Measurements from ENCODE around the gene ELK4.

DNA sequence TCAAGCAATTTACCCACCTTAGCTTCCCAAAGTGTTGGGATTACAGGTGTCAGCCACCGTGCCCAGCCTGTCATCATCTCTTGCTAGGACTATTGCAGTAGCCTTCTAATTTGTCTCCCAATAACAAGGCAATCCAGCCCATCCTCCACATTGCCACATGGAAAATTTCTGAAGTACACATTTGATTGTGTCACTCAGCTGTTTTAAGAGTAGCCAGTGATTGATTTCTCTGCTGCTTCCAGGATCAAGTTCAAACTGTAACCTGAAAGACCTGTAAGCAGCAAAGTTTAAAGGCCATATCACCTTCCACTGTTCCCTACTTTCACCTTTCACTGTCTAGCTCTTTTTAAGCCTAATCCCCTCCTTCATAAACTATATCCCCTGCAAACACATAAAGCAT is 7.8 kb upstream of the ELK4 start:
- TF ChIP-seq POLR2A (IDR thresholded peaks at IDR 0.05; ENCODE audit: low read length) (no peak), CEBPB (IDR thresholded peaks at IDR 0.05) (no peak), RFX5 (IDR thresholded peaks at IDR 0.05) (no peak), POLR2AphosphoS2 (conservative IDR thresholded peaks at IDR 0.05; ENCODE audit: low read length) (no peak), CBX2 (IDR thresholded peaks at IDR 0.05; ENCODE audit: borderline replicate concordance, low read depth) (no peak), ZSCAN20 (CRISPR knock-in tag; IDR thresholded peaks at IDR 0.05) (no peak), RCOR1 (IDR thresholded peaks at IDR 0.05; ENCODE audit: low read depth, low read length) (no peak), PHF8 (IDR thresholded peaks at IDR 0.05; ENCODE audit: borderline replicate concordance, low read depth) (no peak), FOSB (CRISPR knock-in tag; IDR thresholded peaks at IDR 0.05) (no peak)
- TF ChIP-seq, protein P1, sequence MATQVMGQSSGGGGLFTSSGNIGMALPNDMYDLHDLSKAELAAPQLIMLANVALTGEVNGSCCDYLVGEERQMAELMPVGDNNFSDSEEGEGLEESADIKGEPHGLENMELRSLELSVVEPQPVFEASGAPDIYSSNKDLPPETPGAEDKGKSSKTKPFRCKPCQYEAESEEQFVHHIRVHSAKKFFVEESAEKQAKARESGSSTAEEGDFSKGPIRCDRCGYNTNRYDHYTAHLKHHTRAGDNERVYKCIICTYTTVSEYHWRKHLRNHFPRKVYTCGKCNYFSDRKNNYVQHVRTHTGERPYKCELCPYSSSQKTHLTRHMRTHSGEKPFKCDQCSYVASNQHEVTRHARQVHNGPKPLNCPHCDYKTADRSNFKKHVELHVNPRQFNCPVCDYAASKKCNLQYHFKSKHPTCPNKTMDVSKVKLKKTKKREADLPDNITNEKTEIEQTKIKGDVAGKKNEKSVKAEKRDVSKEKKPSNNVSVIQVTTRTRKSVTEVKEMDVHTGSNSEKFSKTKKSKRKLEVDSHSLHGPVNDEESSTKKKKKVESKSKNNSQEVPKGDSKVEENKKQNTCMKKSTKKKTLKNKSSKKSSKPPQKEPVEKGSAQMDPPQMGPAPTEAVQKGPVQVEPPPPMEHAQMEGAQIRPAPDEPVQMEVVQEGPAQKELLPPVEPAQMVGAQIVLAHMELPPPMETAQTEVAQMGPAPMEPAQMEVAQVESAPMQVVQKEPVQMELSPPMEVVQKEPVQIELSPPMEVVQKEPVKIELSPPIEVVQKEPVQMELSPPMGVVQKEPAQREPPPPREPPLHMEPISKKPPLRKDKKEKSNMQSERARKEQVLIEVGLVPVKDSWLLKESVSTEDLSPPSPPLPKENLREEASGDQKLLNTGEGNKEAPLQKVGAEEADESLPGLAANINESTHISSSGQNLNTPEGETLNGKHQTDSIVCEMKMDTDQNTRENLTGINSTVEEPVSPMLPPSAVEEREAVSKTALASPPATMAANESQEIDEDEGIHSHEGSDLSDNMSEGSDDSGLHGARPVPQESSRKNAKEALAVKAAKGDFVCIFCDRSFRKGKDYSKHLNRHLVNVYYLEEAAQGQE (IDR thresholded peaks at IDR 0.05), result no peak
- TF ChIP-seq, protein P2, sequence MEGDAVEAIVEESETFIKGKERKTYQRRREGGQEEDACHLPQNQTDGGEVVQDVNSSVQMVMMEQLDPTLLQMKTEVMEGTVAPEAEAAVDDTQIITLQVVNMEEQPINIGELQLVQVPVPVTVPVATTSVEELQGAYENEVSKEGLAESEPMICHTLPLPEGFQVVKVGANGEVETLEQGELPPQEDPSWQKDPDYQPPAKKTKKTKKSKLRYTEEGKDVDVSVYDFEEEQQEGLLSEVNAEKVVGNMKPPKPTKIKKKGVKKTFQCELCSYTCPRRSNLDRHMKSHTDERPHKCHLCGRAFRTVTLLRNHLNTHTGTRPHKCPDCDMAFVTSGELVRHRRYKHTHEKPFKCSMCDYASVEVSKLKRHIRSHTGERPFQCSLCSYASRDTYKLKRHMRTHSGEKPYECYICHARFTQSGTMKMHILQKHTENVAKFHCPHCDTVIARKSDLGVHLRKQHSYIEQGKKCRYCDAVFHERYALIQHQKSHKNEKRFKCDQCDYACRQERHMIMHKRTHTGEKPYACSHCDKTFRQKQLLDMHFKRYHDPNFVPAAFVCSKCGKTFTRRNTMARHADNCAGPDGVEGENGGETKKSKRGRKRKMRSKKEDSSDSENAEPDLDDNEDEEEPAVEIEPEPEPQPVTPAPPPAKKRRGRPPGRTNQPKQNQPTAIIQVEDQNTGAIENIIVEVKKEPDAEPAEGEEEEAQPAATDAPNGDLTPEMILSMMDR (IDR thresholded peaks at IDR 0.05), result no peak
- TF ChIP-seq, protein P3, sequence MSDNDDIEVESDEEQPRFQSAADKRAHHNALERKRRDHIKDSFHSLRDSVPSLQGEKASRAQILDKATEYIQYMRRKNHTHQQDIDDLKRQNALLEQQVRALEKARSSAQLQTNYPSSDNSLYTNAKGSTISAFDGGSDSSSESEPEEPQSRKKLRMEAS (IDR thresholded peaks at IDR 0.05), result no peak
- TF ChIP-seq, protein P4, sequence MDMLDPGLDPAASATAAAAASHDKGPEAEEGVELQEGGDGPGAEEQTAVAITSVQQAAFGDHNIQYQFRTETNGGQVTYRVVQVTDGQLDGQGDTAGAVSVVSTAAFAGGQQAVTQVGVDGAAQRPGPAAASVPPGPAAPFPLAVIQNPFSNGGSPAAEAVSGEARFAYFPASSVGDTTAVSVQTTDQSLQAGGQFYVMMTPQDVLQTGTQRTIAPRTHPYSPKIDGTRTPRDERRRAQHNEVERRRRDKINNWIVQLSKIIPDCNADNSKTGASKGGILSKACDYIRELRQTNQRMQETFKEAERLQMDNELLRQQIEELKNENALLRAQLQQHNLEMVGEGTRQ (IDR thresholded peaks at IDR 0.05), result no peak
